Measurements from ENCODE around the gene CCDC88C.

CCDC88C gene

GRCh38 chr14:91324606-91325575 is 92.7 kb downstream of the CCDC88C start:
- DNase-seq = no peak

GRCh38 chr14:91323671-91324605 is 93.7 kb downstream of the CCDC88C start:
- DNase-seq = peak; percentile 83

- no peak for DNase-seq
These were observed 94.6 kb downstream of the CCDC88C start for GRCh38 chr14:91323031-91323430.

- DNase-seq = no peak
These were observed 95.0 kb downstream of the CCDC88C start for GRCh38 chr14:91322623-91323022.

- no peak for DNase-seq
These were observed 96.5 kb downstream of the CCDC88C start for GRCh38 chr14:91321131-91321530.

- no peak for DNase-seq
These were observed 97.4 kb downstream of the CCDC88C start for GRCh38 chr14:91320266-91320665.

- no peak for DNase-seq
These were observed 98.7 kb downstream of the CCDC88C start for GRCh38 chr14:91318911-91319310.

GRCh38 chr14:91317381-91318308 is 100.0 kb downstream of the CCDC88C start:
- no peak for DNase-seq

GRCh38 chr14:91316761-91317160 is 100.9 kb downstream of the CCDC88C start:
- DNase-seq = no peak

GRCh38 chr14:91315844-91316267 is 101.8 kb downstream of the CCDC88C start:
- DNase-seq = no peak

- DNase-seq = no peak
These were observed 103.8 kb downstream of the CCDC88C start for GRCh38 chr14:91313852-91314251.

- DNase-seq = no peak
These were observed 104.3 kb downstream of the CCDC88C start for GRCh38 chr14:91313154-91313850.

GRCh38 chr14:91311284-91311662 is 106.3 kb downstream of the CCDC88C start:
- no peak for DNase-seq

- DNase-seq = no peak
These were observed 106.9 kb downstream of the CCDC88C start for GRCh38 chr14:91310606-91311283.

GRCh38 chr14:91309756-91310280 is 107.8 kb downstream of the CCDC88C start:
- no peak for DNase-seq

GRCh38 chr14:91308337-91308736 is 109.3 kb downstream of the CCDC88C start:
- no peak for DNase-seq

- DNase-seq = no peak
These were observed 110.0 kb downstream of the CCDC88C start for GRCh38 chr14:91307652-91308051.

- no peak for DNase-seq
These were observed 110.6 kb downstream of the CCDC88C start for GRCh38 chr14:91307046-91307445.

- no peak for DNase-seq
These were observed 111.1 kb downstream of the CCDC88C start for GRCh38 chr14:91306547-91306946.

GRCh38 chr14:91305650-91306431 is 111.8 kb downstream of the CCDC88C start:
- no peak for DNase-seq
